ENCODE measurements around the gene MOB3B.
"Not testable (repeated sequence)": the region's sequence is repeated elsewhere in the genome, so short reads cannot be mapped to it uniquely, and the experiment has no call there.

The MOB3B gene

GRCh38 chr9:27514551-27514950, 15.1 kb downstream of the MOB3B start:
- DNase-seq: no peak

- DNase-seq: no peak
Observed at GRCh38 chr9:27511771-27512170, 17.8 kb downstream of the MOB3B start.

- no peak for DNase-seq
Observed at GRCh38 chr9:27510780-27511179, 18.8 kb downstream of the MOB3B start.

- no peak for DNase-seq
Observed at GRCh38 chr9:27506981-27507380, 22.6 kb downstream of the MOB3B start.

- DNase-seq: no peak
Observed at GRCh38 chr9:27505744-27506161, 23.9 kb downstream of the MOB3B start.

- DNase-seq: no peak
Observed at GRCh38 chr9:27504259-27504658, 25.4 kb downstream of the MOB3B start.

GRCh38 chr9:27503623-27504022, 26.0 kb downstream of the MOB3B start:
- DNase-seq: no peak

- DNase-seq: not testable (repeated sequence)
Observed at GRCh38 chr9:27500902-27501301, 28.7 kb downstream of the MOB3B start.

GRCh38 chr9:27499451-27499850, 30.2 kb downstream of the MOB3B start:
- DNase-seq: no peak

- no peak for DNase-seq
Observed at GRCh38 chr9:27497883-27498417, 31.7 kb downstream of the MOB3B start.

GRCh38 chr9:27496135-27496504, 33.5 kb downstream of the MOB3B start:
- DNase-seq: no peak

GRCh38 chr9:27495480-27496134, 34.0 kb downstream of the MOB3B start:
- DNase-seq: no peak

GRCh38 chr9:27491154-27491553, 38.5 kb downstream of the MOB3B start:
- DNase-seq: no peak

GRCh38 chr9:27489087-27489876, 40.3 kb downstream of the MOB3B start:
- DNase-seq: no peak

- DNase-seq: no peak
Observed at GRCh38 chr9:27487927-27488326, 41.7 kb downstream of the MOB3B start.

- DNase-seq: no peak
Observed at GRCh38 chr9:27487128-27487640, 42.4 kb downstream of the MOB3B start.

- DNase-seq: no peak
Observed at GRCh38 chr9:27485158-27485557, 44.5 kb downstream of the MOB3B start.

- no peak for DNase-seq
Observed at GRCh38 chr9:27483576-27483975, 46.0 kb downstream of the MOB3B start.

- no peak for DNase-seq
Observed at GRCh38 chr9:27482709-27483108, 46.9 kb downstream of the MOB3B start.

- no peak for DNase-seq
Observed at GRCh38 chr9:27478322-27478721, 51.3 kb downstream of the MOB3B start.

GRCh38 chr9:27476870-27477515, 52.6 kb downstream of the MOB3B start:
- no peak for DNase-seq

GRCh38 chr9:27475057-27475595, 54.5 kb downstream of the MOB3B start:
- DNase-seq: no peak

GRCh38 chr9:27474305-27474704, 55.3 kb downstream of the MOB3B start:
- no peak for DNase-seq
